Esophagus squamous epithelium (tissue), 4 donors: ENCODE results near the gene LRRC4C.

Experiments used
- CTCF ChIP-seq, 6 experiments: fragments of 450-650 bp in 4 of 6; fragments of 200-600 bp in 2 of 6; sonication (generic) in 2 of 6; IDR thresholded peaks; one replicate each; pipeline ENCODE4 v1.5.1; 2016 to 2019; ENCODE audit warnings: antibody characterized with exemption in 6 of 6, mild to moderate bottlenecking in 4 of 6, moderate library complexity in 4 of 6
- POLR2A ChIP-seq, 4 donors: fragments of 450-650 bp; IDR thresholded peaks; one replicate each; pipeline ENCODE4 v1.6.1; 2017; ENCODE audit warnings: antibody characterized with exemption in 4 of 4, mild to moderate bottlenecking in 4 of 4, moderate library complexity in 3 of 4

- TF ChIP-seq CTCF (IDR thresholded peaks at IDR 0.05) = no peak
- no peak for TF ChIP-seq POLR2A (IDR thresholded peaks at IDR 0.05)
These were observed 1297.5 kb downstream of the LRRC4C start for GRCh38 chr11:40161854-40162410.
